Activated gamma-delta T cell (primary cell): ENCODE data around the gene ANKRD65.
"Not testable (repeated sequence)": the region's sequence is repeated elsewhere in the genome, so short reads cannot be mapped to it uniquely, and the experiment has no call there.

Experiments
- DNase-seq: peaks from one replicate; lab custom pipeline; 2025; lab: John Stamatoyannopoulos, UW

The ANKRD65 gene

DNA sequence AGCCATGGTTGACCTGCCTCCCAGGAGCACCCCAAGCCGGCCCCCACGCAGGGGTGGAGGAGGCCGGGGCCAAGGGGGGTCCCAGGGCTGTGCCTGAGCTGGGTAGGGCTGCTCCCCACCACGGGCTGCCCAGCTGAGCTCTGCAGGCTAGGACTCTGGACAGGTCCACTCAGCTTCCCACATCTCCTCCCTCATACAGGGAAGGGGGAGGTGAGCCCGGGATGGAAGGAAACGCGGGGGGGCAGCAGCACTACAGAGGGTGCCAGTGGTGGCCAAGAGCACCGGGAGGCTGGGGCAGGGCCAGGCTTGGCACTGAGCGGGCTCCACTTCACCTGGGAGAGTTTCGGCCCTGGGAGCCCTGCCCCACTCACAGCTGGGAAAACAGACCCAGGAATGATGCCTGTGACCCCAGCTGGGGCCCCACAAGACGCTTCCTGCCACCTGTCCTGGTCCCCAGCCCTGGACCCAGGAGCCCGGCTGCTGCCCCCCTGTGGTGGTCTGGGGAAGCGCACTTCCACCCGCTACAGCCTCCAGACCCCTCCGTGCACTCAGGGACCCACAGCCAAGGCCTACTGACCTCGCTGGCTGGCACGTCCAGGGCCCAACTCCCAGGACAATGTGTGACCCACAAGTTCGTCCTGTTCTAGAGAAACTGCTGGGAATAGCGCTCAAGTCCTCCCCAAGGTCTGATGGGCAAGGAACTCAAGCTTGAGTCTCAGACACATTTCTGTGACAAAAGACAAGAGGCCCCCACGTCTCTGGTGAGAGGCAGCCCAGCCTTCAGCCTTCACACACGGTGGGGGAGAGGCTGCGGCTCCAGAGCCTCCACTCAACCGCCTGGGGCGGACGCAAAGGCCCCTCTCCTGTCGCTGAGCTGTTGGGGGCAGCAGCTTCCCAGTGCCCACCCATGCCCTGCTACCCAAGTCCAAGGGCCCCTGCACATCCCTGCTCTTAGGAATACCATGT, 49.0 kb downstream of the ANKRD65 start:
- DNase-seq: peak; percentile 55

DNA sequence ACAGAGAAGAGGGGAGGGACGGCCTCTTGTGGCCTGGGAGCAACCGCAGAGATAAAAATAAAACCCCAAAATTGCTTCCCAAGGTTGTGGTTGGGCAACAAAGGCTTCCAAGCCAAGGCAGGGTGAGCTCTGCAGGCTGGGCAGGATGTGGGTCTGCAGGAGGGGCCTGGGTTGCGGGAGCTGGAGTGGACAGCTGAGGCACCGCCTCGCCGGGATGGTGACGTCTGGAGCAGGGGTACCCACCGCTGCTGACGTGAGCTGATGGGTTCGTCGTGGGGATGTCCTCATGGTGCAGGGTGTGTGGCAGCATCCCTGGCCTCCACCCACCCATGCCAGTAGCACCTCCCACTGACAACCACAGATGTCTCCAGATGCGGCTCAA, 49.7 kb downstream of the ANKRD65 start:
- peak; percentile 68 for DNase-seq

DNA sequence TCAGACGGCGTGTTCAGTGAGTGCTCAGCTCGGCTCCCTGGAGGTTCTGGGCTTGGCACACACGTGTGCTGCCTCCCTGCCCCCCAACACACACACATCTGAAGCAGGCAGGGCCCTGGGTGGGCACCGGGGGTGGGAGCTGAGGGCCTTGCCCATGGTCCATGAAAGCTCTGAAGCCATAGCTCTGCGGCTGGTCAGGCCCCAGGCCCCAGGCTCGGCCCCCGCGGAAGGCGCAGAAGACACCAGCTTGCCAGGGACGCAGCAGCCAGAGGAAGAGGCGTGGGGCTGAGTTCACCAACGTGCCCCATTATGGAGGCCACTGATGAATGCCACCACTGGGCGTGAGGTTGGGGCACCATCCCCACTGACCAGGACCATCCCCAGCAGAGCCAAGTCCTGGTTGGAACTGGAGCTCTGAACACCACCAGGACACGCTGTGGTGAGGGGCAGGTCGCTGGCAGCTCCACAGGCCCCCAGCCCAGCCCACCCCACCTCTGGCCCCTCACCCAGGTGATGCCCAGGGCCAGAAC, 50.2 kb downstream of the ANKRD65 start:
- DNase-seq: no peak

DNA sequence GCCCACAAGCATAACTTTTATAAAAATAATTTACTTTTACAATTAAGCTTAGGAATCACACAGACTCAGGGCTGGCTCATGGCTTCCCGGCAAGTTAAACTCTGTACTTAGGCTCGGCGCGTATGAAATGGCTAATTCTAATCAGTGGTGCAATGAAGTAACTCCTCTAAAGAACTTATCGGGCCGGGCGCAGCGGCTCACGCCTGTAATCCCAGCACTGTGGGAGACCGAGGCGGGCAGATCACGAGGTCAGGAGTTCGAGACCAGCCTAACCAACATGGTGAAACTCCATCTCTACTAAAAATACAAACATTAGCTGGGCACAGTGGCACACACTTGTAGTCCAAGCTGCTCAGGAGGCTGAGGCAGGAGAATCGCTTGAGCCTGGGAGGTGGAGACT, 51.0 kb downstream of the ANKRD65 start:
- not testable (repeated sequence) for DNase-seq
